NCI-H187 (cell line): ENCODE results near the gene DPEP2NB.
"Not testable (repeated sequence)": the region's sequence is repeated elsewhere in the genome, so short reads cannot be mapped to it uniquely, and the experiment has no call there.

Experiments used
- DNase-seq, 2 experiments: peaks; one replicate each; lab custom pipeline; 2025; lab: John Stamatoyannopoulos, UW

Gene DPEP2NB

GRCh38 chr16:67982011-67982696, 33.6 kb downstream of the DPEP2NB start:
- no peak for DNase-seq

DNA sequence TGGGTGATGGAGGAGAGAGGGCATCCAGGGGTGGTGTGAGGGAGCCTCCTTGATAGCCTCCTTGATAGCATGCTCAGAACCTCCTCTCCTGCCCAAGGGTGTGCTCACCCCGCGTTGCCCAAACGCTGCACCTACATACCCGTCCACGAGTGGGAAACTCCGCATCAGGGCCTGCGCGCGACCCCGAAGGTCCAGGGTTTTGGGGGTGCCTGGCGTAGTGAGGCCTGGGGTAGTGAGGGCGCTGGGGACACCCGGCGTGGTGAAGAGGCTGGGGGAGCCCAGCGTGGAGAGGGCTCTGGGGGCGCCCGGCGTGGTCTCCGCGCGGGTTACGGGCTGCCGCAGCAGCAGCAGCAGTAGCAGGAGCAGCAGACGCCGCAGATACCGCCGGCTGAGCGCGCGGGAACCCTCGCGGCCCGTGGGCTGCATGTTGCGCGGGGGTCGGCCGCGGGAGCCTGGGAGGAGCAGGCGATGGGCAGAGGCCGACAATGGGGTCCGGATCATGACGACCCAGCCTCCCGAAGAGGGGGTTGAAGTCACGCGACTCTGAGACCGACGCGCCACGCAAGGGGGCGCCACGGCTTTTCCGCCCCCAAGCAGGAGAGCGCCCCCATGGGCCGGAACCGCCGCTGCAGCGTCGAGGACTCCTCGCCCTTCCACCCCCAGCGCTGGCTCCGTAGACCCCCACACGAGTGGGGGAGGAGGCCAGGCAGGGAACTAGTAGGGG, 35.6 kb downstream of the DPEP2NB start, which contains the start of gene DPEP3:
DPEP3 (minus strand) TSS at position 545 of the 724 bp plus-strand sequence; CDS start at position 426, 119 bp downstream.
- no peak for DNase-seq

- DNase-seq = no peak
Measured at GRCh38 chr16:67977469-67978227, 38.1 kb downstream of the DPEP2NB start.

DNA sequence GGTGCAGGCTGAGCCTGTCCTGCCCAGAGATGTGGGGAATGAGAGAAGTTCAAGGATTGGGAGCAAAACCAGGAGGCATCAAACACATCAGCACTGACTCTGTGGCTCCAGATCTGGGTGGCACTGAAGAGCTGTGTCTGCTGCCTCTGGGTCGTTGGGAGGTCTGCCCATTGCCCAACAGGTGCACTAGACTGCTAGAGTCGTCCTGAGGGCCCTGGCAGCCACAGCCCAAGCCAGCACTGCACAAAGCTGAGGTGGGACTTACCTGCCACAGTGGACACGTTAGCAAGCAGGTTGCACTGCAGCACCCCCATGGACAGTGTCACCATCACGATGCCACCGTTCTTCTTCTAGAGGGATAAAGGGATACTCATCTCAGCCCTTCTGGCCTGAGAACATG, 38.7 kb downstream of the DPEP2NB start:
- no peak for DNase-seq

DNA sequence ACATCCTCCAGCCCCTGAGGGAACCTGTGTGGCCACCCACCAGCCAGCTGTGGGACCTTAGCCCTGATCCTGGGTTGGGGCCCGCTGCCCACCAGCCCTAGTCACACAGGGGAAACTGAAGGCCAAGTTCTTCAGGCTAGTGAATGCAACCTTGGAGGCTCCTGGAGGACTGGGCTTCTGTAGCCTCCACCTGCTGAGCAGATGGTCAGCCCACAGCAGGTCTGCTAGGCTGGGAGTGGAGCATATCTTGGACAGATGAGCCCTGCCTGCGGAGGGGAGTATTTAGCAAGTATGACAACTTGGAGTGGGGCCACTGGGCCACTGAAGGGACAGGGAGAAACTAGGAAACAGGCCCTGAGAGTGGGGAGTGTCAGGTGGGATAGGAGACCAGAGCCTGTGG, 39.5 kb downstream of the DPEP2NB start:
- DNase-seq = no peak

DNA sequence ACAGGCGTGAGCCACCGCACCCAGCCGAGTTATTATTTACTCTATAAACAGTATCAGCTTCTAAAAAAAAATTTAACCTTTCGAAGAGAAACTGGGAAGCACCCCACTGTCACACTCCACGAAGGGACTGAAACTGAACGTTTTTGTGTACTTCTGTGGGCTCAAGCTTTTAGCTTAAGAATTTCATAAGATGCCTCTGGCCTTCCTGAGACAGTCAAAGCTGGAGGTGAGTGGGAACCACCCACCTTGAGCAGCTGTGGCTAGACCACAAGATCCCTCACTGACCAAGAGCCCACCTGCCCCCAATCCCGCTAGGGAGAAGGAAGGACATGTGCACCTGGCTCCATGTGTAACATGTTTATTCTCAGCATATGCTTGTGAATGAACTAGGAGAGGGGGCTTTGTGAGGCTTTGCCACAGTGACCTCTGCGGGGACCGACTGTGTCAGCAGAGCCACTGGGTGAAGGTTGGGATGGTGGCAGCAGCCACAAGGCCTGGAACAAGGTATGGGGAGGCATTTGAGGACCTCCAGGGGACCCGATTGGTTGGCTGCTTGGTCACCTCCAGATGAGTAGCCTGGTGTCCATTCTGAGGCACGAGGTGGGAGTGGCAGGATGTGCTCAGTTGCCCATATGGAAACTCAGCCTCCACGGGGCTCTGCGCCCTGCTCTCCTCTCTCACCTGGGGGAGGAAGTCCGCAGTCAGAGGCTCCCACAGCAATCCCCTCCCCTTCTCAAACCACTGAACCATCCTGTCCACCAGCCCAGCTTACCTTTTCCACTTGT, 40.2 kb downstream of the DPEP2NB start:
- DNase-seq = no peak

DNA sequence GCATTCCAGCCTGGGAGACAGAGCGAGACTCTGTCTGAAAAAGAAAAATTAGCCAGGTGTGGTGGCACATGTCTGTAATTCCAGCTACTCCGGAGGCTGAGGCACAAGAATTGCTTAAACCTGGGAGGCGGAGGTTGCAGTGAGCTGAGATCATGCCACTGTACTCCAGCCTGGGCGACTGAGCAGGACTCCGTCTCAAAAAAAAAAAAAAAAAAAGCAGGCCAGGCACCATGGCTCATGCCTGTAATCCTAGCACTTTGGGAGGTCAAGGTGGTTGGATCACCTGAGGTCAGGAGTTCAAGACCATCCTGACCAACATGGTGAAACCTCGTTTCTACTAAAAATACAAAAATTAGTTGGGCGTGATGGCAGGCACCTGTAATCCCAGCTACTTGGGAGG, 43.4 kb downstream of the DPEP2NB start:
- not testable (repeated sequence) for DNase-seq

DNA sequence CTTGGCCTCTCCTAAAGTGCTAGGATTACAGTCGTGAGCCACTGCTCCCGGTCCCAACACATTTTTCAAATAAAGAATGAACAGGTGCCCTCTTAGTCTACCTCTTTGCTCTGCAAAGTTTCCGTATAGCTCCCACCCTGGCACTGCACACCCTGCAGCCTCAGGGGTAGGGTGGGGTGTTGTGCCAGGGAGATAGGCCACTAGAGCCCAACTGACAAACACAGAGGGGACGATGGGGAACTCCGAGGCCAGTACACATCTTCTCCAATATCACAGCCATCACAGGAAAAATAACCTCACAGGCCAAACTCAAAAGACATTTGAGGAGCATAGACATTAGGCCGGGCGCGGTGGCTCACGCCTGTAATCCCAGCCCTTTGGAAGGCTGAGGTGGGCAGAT, 44.6 kb downstream of the DPEP2NB start:
- DNase-seq = no peak

GRCh38 chr16:67969254-67970039, 46.3 kb downstream of the DPEP2NB start:
- no peak for DNase-seq

DNA sequence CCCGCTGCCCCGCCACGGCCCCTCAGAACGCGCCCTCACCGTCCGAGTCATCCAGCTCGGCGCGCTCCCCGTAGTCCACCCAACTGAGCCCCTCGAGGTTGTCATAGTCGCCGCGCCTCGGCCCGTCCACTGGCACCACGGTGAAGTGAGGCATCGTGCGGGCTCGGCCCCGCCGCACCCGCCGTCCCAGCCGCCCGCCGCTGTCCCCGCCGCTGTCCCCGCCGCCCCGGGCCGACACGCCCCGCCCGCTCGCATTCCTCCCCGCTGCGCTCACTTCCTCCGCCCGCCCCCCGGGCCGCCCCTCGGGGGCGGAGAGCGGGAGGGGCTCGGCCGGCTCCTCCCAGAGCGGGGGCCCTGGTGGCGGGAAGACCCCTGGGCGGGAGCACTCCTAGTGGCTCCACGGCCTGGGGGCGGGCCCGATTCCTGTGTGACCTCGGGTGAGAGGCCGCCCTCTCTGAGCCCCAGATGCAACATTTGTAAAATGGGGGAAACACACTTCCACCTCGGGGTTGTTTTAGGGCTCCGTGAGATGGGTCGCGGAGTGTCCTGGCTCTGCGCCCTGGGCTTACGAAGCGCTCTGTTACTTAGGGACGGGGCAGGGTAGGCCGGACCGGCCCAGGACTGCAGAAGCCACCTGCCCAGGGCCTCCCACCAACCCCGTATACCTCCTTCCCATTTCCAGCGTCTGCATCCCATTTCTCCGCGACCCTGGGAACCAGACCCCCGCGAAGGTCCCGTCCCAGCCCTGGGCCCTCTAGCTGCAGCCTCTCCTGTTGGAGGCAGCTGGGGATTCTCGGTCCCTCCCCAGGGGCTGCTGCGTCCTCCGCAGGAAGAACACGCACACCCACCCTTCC, 47.1 kb downstream of the DPEP2NB start, which contains the start of gene SLC12A4:
SLC12A4 (minus strand) TSS at position 238 of the 854 bp plus-strand sequence; CDS start at position 154, 84 bp downstream.
- DNase-seq = no peak

GRCh38 chr16:67967958-67968399, 47.7 kb downstream of the DPEP2NB start:
- DNase-seq = no peak

DNA sequence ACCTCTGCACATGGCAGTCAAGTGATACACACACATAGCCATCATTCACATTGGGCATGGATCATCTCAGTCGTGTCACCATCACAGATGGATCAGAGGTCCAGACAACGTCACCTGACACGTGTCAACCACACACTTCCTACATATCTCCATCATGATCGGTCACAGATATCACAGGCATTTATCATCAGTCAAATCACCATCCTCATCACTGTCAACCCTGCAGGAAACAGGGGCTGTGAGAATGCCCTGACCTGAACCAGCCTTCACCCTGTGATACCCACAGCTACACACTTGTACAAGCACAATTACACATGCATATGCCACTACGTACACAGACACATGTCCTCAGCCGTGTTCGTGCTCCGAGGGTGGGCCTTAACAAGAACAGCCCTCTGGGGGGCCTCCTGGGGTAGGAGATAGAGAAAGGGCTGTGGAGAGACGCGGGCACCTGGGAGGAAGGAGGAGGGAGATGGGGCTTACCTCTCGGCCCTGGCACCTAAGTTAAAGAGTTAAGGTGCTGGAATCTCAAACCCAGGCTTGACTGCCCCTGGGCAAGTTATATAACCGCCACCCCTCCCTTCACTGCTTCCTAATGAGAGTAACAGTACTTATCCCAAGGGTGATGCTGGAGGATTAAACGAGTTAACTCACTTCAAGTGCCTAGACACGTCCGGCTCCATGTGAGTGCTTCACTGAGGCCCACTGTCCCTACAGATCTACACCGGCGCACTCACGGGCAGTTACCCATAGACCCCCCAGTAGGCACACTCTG, 48.3 kb downstream of the DPEP2NB start:
- no peak for DNase-seq

GRCh38 chr16:67966549-67967182, 49.0 kb downstream of the DPEP2NB start:
- DNase-seq = no peak

GRCh38 chr16:67965668-67966548, 49.8 kb downstream of the DPEP2NB start:
- DNase-seq = no peak

- DNase-seq = no peak
Measured at GRCh38 chr16:67964477-67965131, 51.1 kb downstream of the DPEP2NB start.

- DNase-seq = no peak
Measured at GRCh38 chr16:67963662-67964321, 51.9 kb downstream of the DPEP2NB start.
